Fibroblast of peridontal ligament (primary cell): ENCODE results near the gene GFOD1.

Experiments used
- DNase-seq: peaks from one replicate; pipeline ENCODE4 v3.0.0-alpha.2; 2010; ENCODE audit errors: extremely low read depth

The GFOD1 gene

GRCh38 chr6:13355999-13356785 lies 131.2 kb downstream of the GFOD1 start:
- DNase-seq: no peak

- peak; percentile 95 for DNase-seq
Measured at GRCh38 chr6:13355043-13355945, 132.1 kb downstream of the GFOD1 start.

GRCh38 chr6:13354331-13355042 lies 132.9 kb downstream of the GFOD1 start:
- DNase-seq: peak; percentile 61

- no peak for DNase-seq
Measured at GRCh38 chr6:13352165-13352564, 135.2 kb downstream of the GFOD1 start.

GRCh38 chr6:13351271-13351670 lies 136.1 kb downstream of the GFOD1 start:
- DNase-seq: no peak

- DNase-seq: no peak
Measured at GRCh38 chr6:13349811-13350506, 137.4 kb downstream of the GFOD1 start.

GRCh38 chr6:13348334-13349113 lies 138.9 kb downstream of the GFOD1 start:
- DNase-seq: no peak

- DNase-seq: no peak
Measured at GRCh38 chr6:13346245-13346644, 141.2 kb downstream of the GFOD1 start.

- no peak for DNase-seq
Measured at GRCh38 chr6:13342414-13343019, 144.9 kb downstream of the GFOD1 start.

GRCh38 chr6:13339863-13340630 lies 147.4 kb downstream of the GFOD1 start:
- no peak for DNase-seq

- peak; percentile 66 for DNase-seq
Measured at GRCh38 chr6:13338038-13338437, 149.4 kb downstream of the GFOD1 start.

GRCh38 chr6:13336553-13336952 lies 150.8 kb downstream of the GFOD1 start:
- peak; percentile 99 for DNase-seq

GRCh38 chr6:13334953-13335352 lies 152.4 kb downstream of the GFOD1 start:
- no peak for DNase-seq

GRCh38 chr6:13332349-13332706 lies 155.1 kb downstream of the GFOD1 start:
- no peak for DNase-seq

GRCh38 chr6:13331516-13332348 lies 155.7 kb downstream of the GFOD1 start:
- DNase-seq: peak; percentile 51

GRCh38 chr6:13328875-13329183 lies 158.6 kb downstream of the GFOD1 start:
- DNase-seq: no peak

- peak; percentile 88 for DNase-seq
Measured at GRCh38 chr6:13328076-13328874, 159.1 kb downstream of the GFOD1 start, which contains the start of gene TBC1D7. Gene TBC1D7 (minus strand): TSS chr6:13328537. CDS start chr6:13326898, 1,639 bp downstream.

GRCh38 chr6:13327691-13328075 lies 159.7 kb downstream of the GFOD1 start:
- DNase-seq: peak; percentile 9
